ENCODE measurements around the gene MIOX.

Gene MIOX

GRCh38 chr22:50465066-50465930 is 21.4 kb upstream of the MIOX start:
- H3K4me1 ChIP-seq: no peaks in the 10 kb centered on the region
- H3K9me3 ChIP-seq: no peaks in the 10 kb centered on the region
- H3K4me3 ChIP-seq (ENCODE audit: low read depth, low read length): no peak overlapping the region
- TF ChIP-seq CTCF (IDR thresholded peaks at IDR 0.05; ENCODE audit: low read depth, low read length): no peak
- DNase-seq: no peak
- peaks cover 63% of the 10 kb centered on the region for H3K36me3 ChIP-seq
- no peaks in the 10 kb centered on the region for H3K27me3 ChIP-seq

- peaks cover 48% of the 10 kb centered on the region for H3K36me3 ChIP-seq
- H3K4me3 ChIP-seq (ENCODE audit: low read depth, low read length): no peak overlapping the region
- no peaks in the 10 kb centered on the region for H3K4me1 ChIP-seq
- H3K9me3 ChIP-seq: no peaks in the 10 kb centered on the region
- no peak for DNase-seq
- no peaks in the 10 kb centered on the region for H3K27me3 ChIP-seq
- TF ChIP-seq CTCF (IDR thresholded peaks at IDR 0.05; ENCODE audit: low read depth, low read length): no peak
These were observed 19.3 kb upstream of the MIOX start for GRCh38 chr22:50467341-50467740.

- Histone ChIP-seq H3K9me3 (no peaks in the 10 kb centered on the region), H3K36me3 (peaks cover 46% of the 10 kb centered on the region), H3K4me3 (ENCODE audit: low read depth, low read length) (no peak overlapping the region), H3K4me1 (no peaks in the 10 kb centered on the region), H3K27me3 (no peaks in the 10 kb centered on the region)
- DNase-seq: no peak
- TF ChIP-seq CTCF (IDR thresholded peaks at IDR 0.05; ENCODE audit: low read depth, low read length): no peak
These were observed 18.8 kb upstream of the MIOX start for GRCh38 chr22:50467773-50468440.

GRCh38 chr22:50468626-50469025 is 18.0 kb upstream of the MIOX start:
- Histone ChIP-seq H3K4me1 (no peaks in the 10 kb centered on the region; the same call in 1 of the 2 replicates), H3K9me3 (no peaks in the 10 kb centered on the region), H3K4me3 (ENCODE audit: low read depth, low read length) (no peak overlapping the region), H3K27me3 (no peaks in the 10 kb centered on the region), H3K36me3 (peaks cover 40% of the 10 kb centered on the region)
- no peak for TF ChIP-seq CTCF (IDR thresholded peaks at IDR 0.05; ENCODE audit: low read depth, low read length)
- DNase-seq: no peak

GRCh38 chr22:50469377-50470305 is 17.0 kb upstream of the MIOX start:
- Histone ChIP-seq H3K9me3 (no peaks in the 10 kb centered on the region), H3K4me1 (no peaks in the 10 kb centered on the region; the same call in 1 of the 2 replicates), H3K27me3 (no peaks in the 10 kb centered on the region), H3K4me3 (ENCODE audit: low read depth, low read length) (no peak overlapping the region), H3K36me3 (peaks cover 33% of the 10 kb centered on the region)
- no peak for TF ChIP-seq CTCF (IDR thresholded peaks at IDR 0.05; ENCODE audit: low read depth, low read length)
- DNase-seq: no peak

All from BE2C (cell line).